Activated naive CD4-positive, alpha-beta T cell treated with anti-CD3 and anti-CD28 coated beads, Interleukin-2, amount 50 U/mL, for 16 hours (primary cell): Measurements from ENCODE around the gene SND1.

ENCODE experiments used
- DNase-seq: peaks from one replicate; pipeline ENCODE4 v3.0.0-alpha.2; 2020

The SND1 gene

DNA sequence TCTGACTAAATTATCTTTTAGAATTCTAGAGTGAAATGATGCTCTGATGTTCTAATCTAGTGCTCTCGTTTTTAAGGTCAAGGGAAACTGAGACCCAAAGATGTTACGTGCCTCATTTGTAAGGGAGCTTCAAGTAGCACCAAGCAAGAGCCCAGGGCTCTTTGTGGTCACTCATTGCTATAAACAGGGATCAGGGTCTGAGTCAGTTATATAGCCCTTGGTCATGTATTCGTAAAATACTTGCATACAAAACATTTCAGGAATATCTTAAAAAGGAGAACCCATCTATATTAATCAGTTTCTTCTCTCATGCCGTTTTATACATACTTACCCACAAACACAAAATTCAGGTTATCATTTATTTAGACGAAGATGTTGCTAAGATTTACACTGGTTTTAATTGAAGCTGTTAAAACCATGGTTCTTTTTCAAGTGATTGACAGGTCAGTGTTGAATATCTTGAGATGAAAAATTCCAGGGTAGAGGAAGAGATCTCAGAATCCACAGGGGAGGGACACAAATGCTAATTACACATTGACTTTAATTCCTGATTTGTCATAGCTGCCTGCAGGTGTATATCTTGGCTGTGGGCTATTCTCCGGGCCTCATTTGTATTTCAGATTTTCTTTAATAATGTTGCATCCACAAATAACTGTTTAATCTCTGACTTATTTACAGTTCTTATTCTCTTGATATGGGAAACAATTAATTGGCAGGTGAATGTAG is 188.4 kb downstream of the SND1 start:
- DNase-seq: no peak

DNA sequence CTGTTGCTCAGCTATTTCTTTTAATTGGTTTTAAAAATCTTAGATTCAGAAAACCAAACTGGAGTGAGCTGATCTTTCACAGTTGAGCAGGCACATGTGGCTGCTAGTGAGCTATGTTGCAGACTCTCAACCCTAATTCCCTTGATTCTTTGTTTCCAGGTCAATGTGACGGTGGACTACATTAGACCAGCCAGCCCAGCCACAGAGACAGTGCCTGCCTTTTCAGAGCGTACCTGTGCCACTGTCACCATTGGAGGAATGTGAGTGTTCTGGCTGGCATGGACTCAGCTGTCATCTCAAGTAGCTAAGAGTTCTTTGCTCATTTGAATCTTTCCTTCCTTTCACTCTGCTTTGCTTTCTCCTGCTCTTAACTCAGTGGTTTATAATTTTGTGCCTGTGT is 192.2 kb downstream of the SND1 start:
- no peak for DNase-seq

DNA sequence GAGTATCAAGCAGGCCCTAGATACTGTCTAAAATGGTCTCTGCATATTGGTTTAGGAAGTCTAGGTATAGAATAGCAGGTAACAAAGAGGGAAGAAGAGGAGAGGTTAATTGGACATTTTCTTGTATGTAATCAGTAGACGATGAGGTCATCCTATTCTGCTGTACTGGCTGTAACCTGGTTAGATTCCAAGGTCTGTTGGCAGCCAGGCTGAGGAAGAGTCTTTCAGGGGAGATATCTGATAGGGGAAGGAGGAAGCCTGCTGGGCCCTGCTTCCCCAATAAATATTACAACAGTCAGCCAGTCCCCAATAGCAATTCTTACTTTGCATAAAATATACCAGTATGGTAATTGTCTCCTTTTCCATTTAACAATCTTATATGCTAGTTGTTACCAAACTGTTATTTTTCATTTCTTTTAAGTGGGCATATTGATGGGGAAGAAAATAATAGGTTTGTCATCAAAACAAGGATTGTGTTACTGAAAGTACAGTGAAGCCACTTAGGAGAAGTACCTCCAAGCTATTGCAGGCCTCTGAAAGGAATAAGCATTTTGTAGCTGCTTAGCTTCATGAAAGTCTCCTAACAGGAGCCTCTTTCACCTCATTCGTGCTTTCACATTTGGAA is 192.8 kb downstream of the SND1 start:
- no peak for DNase-seq

GRCh38 chr7:127845522-127846214 is 193.7 kb downstream of the SND1 start:
- no peak for DNase-seq

DNA sequence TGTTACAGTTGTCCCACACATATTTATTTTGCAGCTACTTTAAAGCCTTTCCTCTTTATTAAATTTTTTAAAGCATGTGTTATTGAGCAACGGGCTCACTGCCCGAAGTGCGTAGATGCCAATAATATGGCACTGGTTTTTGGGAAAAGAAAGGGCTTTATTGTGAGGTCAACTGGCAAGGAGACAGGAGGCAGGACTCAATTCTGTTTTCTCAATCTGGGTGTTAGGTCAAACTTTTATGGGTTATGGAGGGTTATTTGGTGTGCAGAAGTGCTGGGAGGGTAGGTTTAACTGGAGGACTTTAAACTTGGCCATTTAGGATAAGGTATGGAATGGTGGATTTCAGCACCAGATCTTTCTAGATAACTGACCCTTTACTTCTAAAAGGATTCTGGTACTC is 195.6 kb downstream of the SND1 start:
- DNase-seq: no peak

- no peak for DNase-seq
Observed at GRCh38 chr7:127848241-127848640, 196.2 kb downstream of the SND1 start.

GRCh38 chr7:127850195-127850594 is 198.2 kb downstream of the SND1 start:
- DNase-seq: no peak

DNA sequence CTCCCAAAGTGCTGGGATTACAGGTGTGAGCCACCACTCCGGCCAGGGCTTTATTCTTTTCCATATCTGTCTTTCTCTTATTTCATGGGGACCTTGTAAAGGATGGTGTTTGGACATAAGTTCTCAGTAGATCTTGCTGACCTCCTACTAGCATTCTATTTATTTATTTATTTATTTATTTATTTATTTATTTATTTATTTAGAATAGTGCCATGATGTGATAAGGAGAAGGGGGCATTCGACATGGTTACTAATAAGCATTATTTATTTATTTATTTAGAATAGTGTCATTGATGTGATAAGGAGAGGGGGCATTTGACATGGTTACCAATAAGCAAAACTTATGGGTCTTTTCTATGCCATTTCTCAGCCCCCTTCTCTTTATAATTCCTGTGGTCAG is 202.4 kb downstream of the SND1 start:
- no peak for DNase-seq

DNA sequence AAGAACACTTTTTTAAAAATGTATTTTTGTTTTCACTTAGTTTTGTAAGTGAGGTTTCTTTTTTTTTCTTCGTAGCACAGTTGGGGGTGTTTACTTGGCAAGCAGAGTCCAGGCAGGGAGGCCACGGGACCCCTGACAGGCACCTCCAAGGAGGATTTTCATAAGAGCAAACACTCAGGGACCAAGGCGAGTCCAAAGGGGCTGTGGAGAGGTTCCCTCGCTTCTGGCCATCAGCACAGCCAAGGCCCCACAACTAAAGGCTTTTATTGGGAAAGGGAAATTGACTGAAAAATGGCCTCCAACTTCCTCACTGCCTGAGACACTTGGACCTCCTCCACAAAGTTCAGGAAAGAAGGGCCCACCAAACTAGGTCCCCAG is 205.5 kb downstream of the SND1 start:
- DNase-seq: no peak

GRCh38 chr7:127858091-127858914 is 206.3 kb downstream of the SND1 start:
- DNase-seq: no peak

DNA sequence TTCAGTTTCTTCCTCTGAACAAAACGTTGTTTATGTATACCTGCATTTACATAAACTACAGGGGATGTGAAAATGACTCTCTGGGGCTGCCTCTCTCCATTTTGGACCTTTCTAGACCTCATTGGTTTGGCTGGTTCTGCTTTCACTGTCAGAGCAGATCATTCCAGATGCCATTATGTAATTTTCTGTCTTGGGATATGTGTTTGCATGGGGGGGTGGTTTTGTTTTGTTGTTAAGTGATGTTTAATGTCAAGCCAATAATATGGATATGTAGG is 206.9 kb downstream of the SND1 start:
- no peak for DNase-seq

GRCh38 chr7:127859330-127859729 is 207.3 kb downstream of the SND1 start:
- DNase-seq: no peak

GRCh38 chr7:127862525-127862924 is 210.5 kb downstream of the SND1 start:
- DNase-seq: no peak

- DNase-seq: no peak
Observed at GRCh38 chr7:127863082-127863481, 211.1 kb downstream of the SND1 start.

- DNase-seq: no peak
Observed at GRCh38 chr7:127865466-127865865, 213.5 kb downstream of the SND1 start.

DNA sequence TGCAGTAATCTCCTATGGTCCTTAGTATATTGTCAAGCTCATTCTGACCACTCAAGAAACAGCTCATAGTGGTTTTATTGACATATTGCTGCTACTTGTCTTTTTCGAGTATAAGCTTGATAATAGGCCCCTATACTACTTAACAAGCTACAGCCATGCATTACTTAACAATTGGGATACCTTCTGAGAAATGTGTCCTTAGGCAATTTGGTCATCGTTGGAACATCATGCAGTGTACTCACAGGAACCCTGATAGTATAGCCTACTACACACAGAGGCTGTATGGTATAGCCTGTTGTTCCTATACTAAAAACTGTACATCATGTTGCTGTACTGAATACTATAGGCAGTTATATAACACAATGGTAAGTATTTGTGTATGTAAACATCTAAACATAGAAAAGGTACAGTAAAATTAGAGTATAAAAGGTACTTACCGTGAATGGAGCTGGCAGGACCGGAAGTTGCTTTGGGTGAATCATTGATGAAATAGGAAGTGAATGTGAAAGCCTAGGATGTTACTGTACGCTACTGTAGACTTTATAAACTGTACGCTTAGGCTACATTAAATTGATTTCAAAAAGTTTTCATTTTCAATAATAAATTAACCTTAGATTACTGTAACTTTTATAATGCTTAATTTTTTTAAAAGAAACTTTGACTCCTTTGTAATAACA is 218.4 kb downstream of the SND1 start:
- no peak for DNase-seq

DNA sequence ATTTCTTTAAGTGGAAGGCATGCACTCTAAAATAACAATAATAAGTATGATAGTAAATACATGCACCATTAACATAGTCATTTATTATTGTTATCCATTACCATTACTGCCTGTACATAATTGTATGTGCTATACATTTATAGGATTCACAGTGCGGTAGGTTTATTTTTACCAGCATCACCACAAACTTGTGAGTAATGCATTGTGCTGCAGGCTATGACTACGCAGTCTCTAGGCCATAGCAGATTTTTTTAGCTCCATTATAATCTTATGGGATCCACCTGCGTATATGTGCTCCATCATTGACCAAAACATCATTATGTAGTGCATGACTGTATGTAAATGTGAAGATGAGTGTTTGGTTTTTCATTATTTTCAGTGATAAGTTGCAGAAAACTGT is 219.2 kb downstream of the SND1 start:
- DNase-seq: no peak

DNA sequence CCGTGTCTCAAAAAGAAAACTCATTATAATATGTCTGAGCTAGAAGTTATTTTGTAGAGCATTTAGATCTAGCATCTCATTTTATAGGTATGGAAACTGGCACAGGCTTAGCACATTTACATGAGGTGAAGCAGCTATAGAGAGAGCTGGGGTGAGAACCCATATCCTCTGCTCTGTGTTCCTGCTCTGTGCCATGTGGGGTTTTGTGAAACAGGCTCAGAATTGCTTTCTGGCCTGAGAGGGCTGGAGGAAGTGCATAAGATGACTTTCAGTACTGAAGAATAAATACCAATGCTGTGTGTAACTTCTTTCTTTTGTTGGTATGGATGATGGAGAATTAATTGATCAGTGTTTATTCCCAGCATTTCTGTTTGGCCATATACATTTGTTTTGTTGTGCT is 220.1 kb downstream of the SND1 start:
- no peak for DNase-seq

GRCh38 chr7:127873151-127873550 is 221.2 kb downstream of the SND1 start:
- DNase-seq: no peak

- DNase-seq: no peak
Observed at GRCh38 chr7:127873715-127874636, 222.0 kb downstream of the SND1 start.

GRCh38 chr7:127874951-127875608 is 223.1 kb downstream of the SND1 start:
- DNase-seq: no peak
